Endothelial cell of umbilical vein (primary cell): ENCODE data around the gene ANKK1. TPM values are rescaled to one million over a fixed set of nuclear protein-coding genes. Genes with fewer than 3 reads are reported as not detected.

ENCODE experiments used
- BruUV-seq: library from RNA; stranded (reverse); fragments of 400-500 nt; replicated peaks from 2 replicates; lab custom pipeline; 2021; lab: Mats Ljungman, UMichigan
- CTCF ChIA-PET: fragments of 300-600, 350-600 bp; sonication (Branson Sonifier 250); formaldehyde crosslinking; loops from one replicate; lab custom pipeline; 2021; ENCODE audit warnings: antibody characterized with exemption, inconsistent platforms; lab: Charles Lee
- POLR2A ChIA-PET: fragments of 300-600, 350-600 bp; sonication (Branson Sonifier 250); formaldehyde crosslinking; loops from one replicate; lab custom pipeline; 2021; ENCODE audit warnings: antibody characterized with exemption, inconsistent platforms; lab: Charles Lee
- DNase-seq: peaks from one replicate; pipeline ENCODE4 v3.0.0-alpha.2; 2011; ENCODE audit warnings: low read depth, low spot score
- FAIRE-seq: peaks from 2 replicates; lab custom pipeline; 2011; peaks lifted over from hg19 to GRCh38; lab: Jason Lieb, UNC
- H2AFZ ChIP-seq: 2 replicates; pipeline ENCODE4 v1.6.0; 2012; ENCODE audit warnings: low read depth, low read length, control low read depth, inconsistent platforms
- H3K27ac ChIP-seq: 2 replicates; pipeline ENCODE4 v1.5.1; 2011; ENCODE audit warnings: low read depth, mild to moderate bottlenecking, control low read depth, low read length, moderate library complexity; ENCODE audit not compliant: insufficient read depth
- H3K27me3 ChIP-seq, 2 experiments: 2 replicates each; pipeline versions ENCODE4 v1.6.0 to v1.6.1; 2011; ENCODE audit warnings: low read length in 2 of 2, mixed read lengths in 1 of 2; ENCODE audit not compliant: control insufficient read depth in 2 of 2, insufficient read depth in 2 of 2
- H3K36me3 ChIP-seq, 2 experiments: 2 replicates in 1 of 2; 3 replicates in 1 of 2; pipeline ENCODE4 v1.5.1; 2011; ENCODE audit warnings: low read length in 2 of 2, mild to moderate bottlenecking in 1 of 2, moderate library complexity in 1 of 2; ENCODE audit not compliant: control insufficient read depth in 2 of 2, insufficient read depth in 2 of 2; ENCODE audit errors: extremely low read depth in 1 of 2
- H3K4me1 ChIP-seq: 3 replicates; pipeline ENCODE4 v1.5.1; 2011; ENCODE audit warnings: mild to moderate bottlenecking, low read length; ENCODE audit not compliant: control insufficient read depth, insufficient read depth; ENCODE audit errors: extremely low read depth
- H3K4me2 ChIP-seq: 2 replicates; pipeline ENCODE4 v1.6.1; 2011; ENCODE audit warnings: low read length, control low read depth, mixed read lengths; ENCODE audit not compliant: insufficient read depth
- H3K4me3 ChIP-seq, 3 experiments: fragments of 200-600 bp in 1 of 3; sonication (generic), shearing (Covaris generic) in 1 of 3; replicated peaks in 1 of 3; 2 replicates each; pipeline ENCODE4 v1.5.1; 2011 to 2016; ENCODE audit warnings: control low read depth in 3 of 3, low read length in 3 of 3, mild to moderate bottlenecking in 2 of 3, inconsistent platforms in 1 of 3, low read depth in 1 of 3, moderate library complexity in 1 of 3; ENCODE audit not compliant: insufficient read depth in 1 of 3
- H3K79me2 ChIP-seq: 2 replicates; pipeline ENCODE4 v1.6.0; 2012; ENCODE audit warnings: low read length, inconsistent platforms; ENCODE audit not compliant: control insufficient read depth, insufficient read depth
- H3K9ac ChIP-seq: replicated peaks from 2 replicates; pipeline ENCODE3; 2011; ENCODE audit warnings: low read length, control low read depth; ENCODE audit not compliant: insufficient read depth; ENCODE audit errors: extremely low read depth
- H3K9me1 ChIP-seq: replicated peaks from 3 replicates; pipeline ENCODE4 v1.6.0; 2011; ENCODE audit warnings: mild to moderate bottlenecking, low read length; ENCODE audit not compliant: control insufficient read depth, insufficient read depth; ENCODE audit errors: extremely low read depth
- H3K9me3 ChIP-seq: replicated peaks from 2 replicates; pipeline ENCODE4 v1.5.1; 2012; ENCODE audit warnings: low read length, inconsistent platforms; ENCODE audit not compliant: control insufficient read depth, insufficient read depth
- H4K20me1 ChIP-seq: replicated peaks from 2 replicates; pipeline ENCODE3; 2011; ENCODE audit warnings: mild to moderate bottlenecking, low read length; ENCODE audit not compliant: control insufficient read depth, insufficient read depth; ENCODE audit errors: extremely low read depth
- CTCF ChIP-seq, 2 donors: IDR thresholded peaks; 1 replicate in 1 of 2; 2 replicates in 1 of 2; pipeline ENCODE4 v1.5.1; 2011; ENCODE audit warnings: low read length in 2 of 2, mild to moderate bottlenecking in 2 of 2, moderate library complexity in 2 of 2, control low read depth in 1 of 2, inconsistent platforms in 1 of 2, low read depth in 1 of 2; ENCODE audit not compliant: insufficient read depth in 1 of 2; ENCODE audit errors: extremely low read depth in 1 of 2
- EZH2 ChIP-seq: IDR thresholded peaks from 2 replicates; pipeline ENCODE4 v1.6.1; 2012; ENCODE audit warnings: borderline replicate concordance, low read depth, mild to moderate bottlenecking, moderate library complexity, low read length, inconsistent platforms; ENCODE audit not compliant: severe bottlenecking
- FOS ChIP-seq: IDR thresholded peaks from 2 replicates; pipeline ENCODE4 v1.6.1; 2011; ENCODE audit warnings: mild to moderate bottlenecking, low read length, moderate library complexity, borderline replicate concordance; ENCODE audit not compliant: insufficient read depth
- GATA2 ChIP-seq: IDR thresholded peaks from 2 replicates; pipeline ENCODE4 v1.7.0; 2011; ENCODE audit warnings: low read depth, mild to moderate bottlenecking, moderate library complexity, mixed read lengths, low read length; ENCODE audit not compliant: insufficient read length, insufficient read depth
- JUN ChIP-seq: IDR thresholded peaks from 2 replicates; pipeline ENCODE4 v1.6.1; 2011; ENCODE audit warnings: borderline replicate concordance, low read depth; ENCODE audit not compliant: insufficient read length, insufficient read depth
- MAX ChIP-seq: IDR thresholded peaks from 2 replicates; pipeline ENCODE4 v1.6.1; 2011; ENCODE audit not compliant: insufficient read depth, insufficient read length
- MYC ChIP-seq: IDR thresholded peaks from one replicate; pipeline ENCODE4 v1.6.1; 2011; ENCODE audit warnings: mild to moderate bottlenecking, low read depth, low read length
- POLR2A ChIP-seq: IDR thresholded peaks from 2 replicates; pipeline ENCODE4 v1.6.1; 2012; ENCODE audit warnings: low read depth, mild to moderate bottlenecking, control low read depth, low read length
- POLR2AphosphoS5 ChIP-seq: IDR thresholded peaks from 2 replicates; pipeline ENCODE4 v1.6.1; 2012; ENCODE audit warnings: low read depth, mild to moderate bottlenecking, control low read depth, low read length, moderate library complexity; ENCODE audit not compliant: insufficient read depth
- dilution Hi-C: fragments of 300-500 bp; cut with MboI; formaldehyde crosslinking; loops from one replicate; pipeline ENCODE4 v1.15.0; 2019; ENCODE audit warnings: low sequenced_read_pairs; ENCODE audit not compliant: extremely low pct_ligation_motif_present
- intact Hi-C: fragments of 100-400 bp; cut with micrococcal nuclease; formaldehyde crosslinking; loops from one replicate; pipeline ENCODE4 v1.10.0; 2022
- polyA plus RNA-seq, 4 experiments: library from polyadenylated mRNA; depleted of rRNA in 3 of 4; stranded (reverse) in 3 of 4; unstranded in 1 of 4; fragments of >200 nt; gene quantifications; 2 replicates each; pipeline versions ENCODE4 v1.2.1 to v1.2.3, GENCODE V29; 2011 to 2012; ENCODE audit warnings: missing spikeins in 1 of 4
- total RNA-seq: library from RNA; stranded (reverse); gene quantifications from 2 replicates; pipeline ENCODE4 v1.2.3, GENCODE V29; 2021

ANKK1 gene
- total and polyA plus RNA-seq, 2 donors (not counting 3 experiments of a cell fraction or from before 2014, with no cell fraction given): not detected

- Histone ChIP-seq H3K27me3 (peaks cover 0 to 3% of the 10 kb centered on the region in 2 experiments), H4K20me1 (no peaks in the 10 kb centered on the region), H3K9me1 (no peaks in the 10 kb centered on the region), H3K36me3 (no peaks in the 10 kb centered on the region), H3K9ac (no peak overlapping the region), H2AFZ (no peak overlapping the region), H3K4me2 (no peak overlapping the region), H3K27ac (no peak overlapping the region), H3K4me1 (peaks cover 24% of the 10 kb centered on the region), H3K4me3 (no peak overlapping the region), H3K79me2 (no peaks in the 10 kb centered on the region), H3K9me3 (no peaks in the 10 kb centered on the region)
- no TSS peak for BruUV-seq
- intact Hi-C loops: loop anchor here (10.0 kb wide), 2 partner anchors 783 to 1097 kb away; no protein-coding TSS in a partner anchor
- DNase-seq: no peak
- TF ChIP-seq CTCF (IDR thresholded peaks at IDR 0.05; ENCODE audit: extremely low read depth in 1 of 2, insufficient read depth in 1 of 2, low read depth in 1 of 2, low read length in 2 of 2): no peak
- ChIA-PET POLR2A (no interaction called here), CTCF (no interaction called here)
- no peak for FAIRE-seq
- dilution Hi-C loops: no loop called here
These were observed 5.5 kb upstream of the ANKK1 start for GRCh38 chr11:113382121-113382520.

- POLR2A ChIA-PET: no interaction called here
- H3K4me1 ChIP-seq: peaks cover 24% of the 10 kb centered on the region
- DNase-seq (peak; percentile 94), FAIRE-seq (peak; percentile 99)
- no peak overlapping the region for H2AFZ ChIP-seq
- no peaks in the 10 kb centered on the region for H3K36me3 ChIP-seq
- H3K79me2 ChIP-seq: no peaks in the 10 kb centered on the region
- peak overlapping the region; percentile 70 for H3K27ac ChIP-seq
- CTCF ChIA-PET: interaction anchor here (0.7 to 2.2 kb wide), 3 partner anchors 71 to 147 kb away, joined by 3 to 7 read pairs (median 5); partner anchors contain the start of gene TTC12
- no TSS peak for BruUV-seq
- peak overlapping the region; percentile 46 for H3K4me2 ChIP-seq
- intact Hi-C loops: loop anchor here (1.0 to 10.0 kb wide), 3 partner anchors 70 to 1100 kb away; partner anchors contain the start of gene TTC12
- H4K20me1 ChIP-seq: no peaks in the 10 kb centered on the region
- H3K27me3 ChIP-seq: peaks cover 2% of the 10 kb centered on the region in 2 experiments
- peak overlapping the region; percentile 46 for H3K9ac ChIP-seq
- no peak overlapping the region for H3K4me3 ChIP-seq
- H3K9me1 ChIP-seq: no peaks in the 10 kb centered on the region
- no peaks in the 10 kb centered on the region for H3K9me3 ChIP-seq
- dilution Hi-C loops: no loop called here
- TF ChIP-seq POLR2A: peak; percentile 46
- TF ChIP-seq FOS: peak; percentile 91
- no peak for TF ChIP-seq MAX
- TF ChIP-seq JUN: peak; percentile 89
- TF ChIP-seq MYC: no peak
- no peak for TF ChIP-seq CTCF (IDR thresholded peaks at IDR 0.05; ENCODE audit: extremely low read depth in 1 of 2, insufficient read depth in 1 of 2, low read depth in 1 of 2, low read length in 2 of 2)
- TF ChIP-seq GATA2: peak; percentile 60
- TF ChIP-seq POLR2AphosphoS5: peak; percentile 87
- no peak for TF ChIP-seq EZH2
These were observed 3.0 kb upstream of the ANKK1 start for GRCh38 chr11:113384551-113384950.
